HCT116 (cell line): ENCODE data around the gene ARL6IP6.

Experiments
- YY1 ChIP-seq: IDR thresholded peaks from 2 replicates; pipeline ENCODE4 v1.6.1; 2011; ENCODE audit warnings: low read length, low read depth, moderate library complexity, mild to moderate bottlenecking; ENCODE audit not compliant: insufficient replicate concordance; ENCODE audit errors: extremely low read depth
- TF ChIP-seq, protein P1 (sequence below), 3 experiments: fragments of 200-600 bp in 1 of 3; sonication (generic) in 1 of 3; IDR thresholded peaks in 2 of 3; conservative IDR thresholded peaks in 1 of 3; 2 replicates each; pipeline ENCODE4 v1.5.1; 2012 to 2017; ENCODE audit warnings: low read depth in 2 of 3, low read length in 2 of 3, antibody characterized with exemption in 1 of 3, borderline replicate concordance in 1 of 3, control low read depth in 1 of 3, mild to moderate bottlenecking in 1 of 3, mixed read lengths in 1 of 3, mixed run types in 1 of 3, moderate library complexity in 1 of 3; ENCODE audit not compliant: insufficient read depth in 1 of 3

GRCh38 chr2:152811916-152812315 lies 93.5 kb downstream of the ARL6IP6 start:
- TF ChIP-seq, protein P1, sequence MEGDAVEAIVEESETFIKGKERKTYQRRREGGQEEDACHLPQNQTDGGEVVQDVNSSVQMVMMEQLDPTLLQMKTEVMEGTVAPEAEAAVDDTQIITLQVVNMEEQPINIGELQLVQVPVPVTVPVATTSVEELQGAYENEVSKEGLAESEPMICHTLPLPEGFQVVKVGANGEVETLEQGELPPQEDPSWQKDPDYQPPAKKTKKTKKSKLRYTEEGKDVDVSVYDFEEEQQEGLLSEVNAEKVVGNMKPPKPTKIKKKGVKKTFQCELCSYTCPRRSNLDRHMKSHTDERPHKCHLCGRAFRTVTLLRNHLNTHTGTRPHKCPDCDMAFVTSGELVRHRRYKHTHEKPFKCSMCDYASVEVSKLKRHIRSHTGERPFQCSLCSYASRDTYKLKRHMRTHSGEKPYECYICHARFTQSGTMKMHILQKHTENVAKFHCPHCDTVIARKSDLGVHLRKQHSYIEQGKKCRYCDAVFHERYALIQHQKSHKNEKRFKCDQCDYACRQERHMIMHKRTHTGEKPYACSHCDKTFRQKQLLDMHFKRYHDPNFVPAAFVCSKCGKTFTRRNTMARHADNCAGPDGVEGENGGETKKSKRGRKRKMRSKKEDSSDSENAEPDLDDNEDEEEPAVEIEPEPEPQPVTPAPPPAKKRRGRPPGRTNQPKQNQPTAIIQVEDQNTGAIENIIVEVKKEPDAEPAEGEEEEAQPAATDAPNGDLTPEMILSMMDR (IDR thresholded peaks at IDR 0.05 in 2 of 3, conservative IDR thresholded peaks at IDR 0.05 in 1 of 3; ENCODE audit: borderline replicate concordance in 1 of 3, insufficient read depth in 1 of 3, low read depth in 2 of 3, low read length in 2 of 3), result no peak
- no peak for TF ChIP-seq YY1
